Vagina (tissue), 2 donors: ENCODE measurements around the gene HINT3. TPM values are rescaled to one million over a fixed set of nuclear protein-coding genes. Genes with fewer than 3 reads are reported as not detected.

Source experiments
- DNase-seq, 2 donors: peaks; one replicate each; pipeline ENCODE4 v3.0.0-alpha.2; 2017; ENCODE audit errors: extremely low spot score in 2 of 2
- H3K27ac ChIP-seq: fragments of 200-600 bp; sonication (generic); one replicate; pipeline ENCODE4 v1.5.1; 2019
- H3K27me3 ChIP-seq: fragments of 200-600 bp; sonication (generic); one replicate; pipeline ENCODE4 v1.5.1; 2019
- H3K36me3 ChIP-seq, 2 donors: fragments of 200-600 bp; sonication (generic); one replicate each; pipeline ENCODE4 v1.5.1; 2017 to 2019
- H3K4me1 ChIP-seq: fragments of 200-600 bp; sonication (generic); one replicate; pipeline ENCODE4 v1.5.1; 2019
- H3K4me3 ChIP-seq, 2 donors: fragments of 200-600 bp; sonication (generic); 1 replicate in 1 of 2; 2 replicates in 1 of 2; pipeline ENCODE4 v1.5.1; 2016 to 2019
- H3K9me3 ChIP-seq: fragments of 200-600 bp; sonication (generic); one replicate; pipeline ENCODE4 v1.5.1; 2019
- CTCF ChIP-seq, 3 experiments: fragments of 450-650 bp in 2 of 3; fragments of 200-600 bp in 1 of 3; sonication (generic) in 1 of 3; IDR thresholded peaks; one replicate each; pipeline ENCODE4 v1.5.1; 2017 to 2019; ENCODE audit warnings: antibody characterized with exemption in 3 of 3, mild to moderate bottlenecking in 2 of 3, moderate library complexity in 2 of 3
- POLR2A ChIP-seq, 2 donors: fragments of 450-650 bp; IDR thresholded peaks; one replicate each; pipeline ENCODE4 v1.6.1; 2017; ENCODE audit warnings: antibody characterized with exemption in 2 of 2, mild to moderate bottlenecking in 2 of 2, moderate library complexity in 2 of 2
- POLR2AphosphoS5 ChIP-seq, 2 donors: sonication (generic); formaldehyde crosslinking; IDR thresholded peaks; one replicate each; pipeline ENCODE4 v1.9.0; 2017; ENCODE audit warnings: antibody characterized with exemption in 2 of 2, mild to moderate bottlenecking in 2 of 2, low read depth in 1 of 2; ENCODE audit not compliant: insufficient read depth in 1 of 2
- intact Hi-C: fragments of 100-400 bp; cut with DNase I; formaldehyde crosslinking; loops from one replicate; pipeline ENCODE4 v1.15.1; 2023
- total RNA-seq: library from RNA; depleted of rRNA; stranded (reverse); fragments of >200 nt; gene quantifications from one replicate; pipeline ENCODE4 v1.2.3, GENCODE V29; 2016

Gene HINT3
- total RNA-seq, 1 donor from 2014 or later: 18.4 TPM

- Histone ChIP-seq H3K36me3 (no peaks in the 10 kb centered on the region), H3K4me1 (peaks cover 34% of the 10 kb centered on the region), H3K27ac (no peak overlapping the region), H3K9me3 (no peaks in the 10 kb centered on the region), H3K4me3 (no peak overlapping the region), H3K27me3 (no peaks in the 10 kb centered on the region)
- intact Hi-C loops: no loop called here
- no peak for TF ChIP-seq POLR2A (IDR thresholded peaks at IDR 0.05)
- TF ChIP-seq CTCF (IDR thresholded peaks at IDR 0.05): no peak
- TF ChIP-seq POLR2AphosphoS5 (IDR thresholded peaks at IDR 0.05; ENCODE audit: insufficient read depth in 1 of 2, low read depth in 1 of 2): no peak
- no peak for DNase-seq
Observed at GRCh38 chr6:125961117-125961516, 4.5 kb downstream of the HINT3 start.

DNA sequence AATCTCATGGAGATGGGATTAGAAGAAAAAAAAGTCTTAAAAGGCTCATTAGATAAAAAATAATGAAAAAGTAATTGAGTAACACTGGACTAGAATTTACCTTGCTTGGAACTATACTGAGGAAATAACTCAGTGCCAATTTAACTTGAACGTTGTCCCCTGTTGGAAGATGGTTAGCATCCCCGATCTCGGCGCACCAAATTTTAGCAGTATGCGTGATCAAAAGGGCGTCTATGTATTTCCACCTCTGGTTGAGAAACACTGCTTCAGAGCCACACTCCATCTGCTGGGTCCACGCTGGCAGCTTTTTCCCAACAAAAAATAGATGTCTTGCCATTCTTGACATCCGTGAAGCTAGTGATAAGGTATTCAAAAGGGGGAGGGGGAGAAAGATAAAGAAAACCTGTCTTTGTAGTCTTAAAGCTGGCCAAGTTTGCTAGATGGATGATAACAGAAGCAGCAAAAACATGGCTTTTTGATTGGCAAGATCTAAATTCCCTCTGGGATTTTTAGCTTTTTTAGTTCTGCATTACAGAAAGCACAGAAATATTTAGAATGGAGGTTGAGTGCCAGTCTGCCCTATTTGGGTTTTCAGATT is 6.4 kb downstream of the HINT3 start:
- H3K9me3 ChIP-seq: no peaks in the 10 kb centered on the region
- no peak overlapping the region for H3K4me3 ChIP-seq
- peaks cover 0 to 2% of the 10 kb centered on the region in 2 donors for H3K36me3 ChIP-seq
- no peak for TF ChIP-seq CTCF (IDR thresholded peaks at IDR 0.05)
- TF ChIP-seq POLR2A (IDR thresholded peaks at IDR 0.05): no peak
- no peak for TF ChIP-seq POLR2AphosphoS5 (IDR thresholded peaks at IDR 0.05; ENCODE audit: insufficient read depth in 1 of 2, low read depth in 1 of 2)
- peaks cover 23% of the 10 kb centered on the region for H3K4me1 ChIP-seq
- intact Hi-C loops: no loop called here
- no peak overlapping the region for H3K27ac ChIP-seq
- H3K27me3 ChIP-seq: no peaks in the 10 kb centered on the region
- DNase-seq: no peak

DNA sequence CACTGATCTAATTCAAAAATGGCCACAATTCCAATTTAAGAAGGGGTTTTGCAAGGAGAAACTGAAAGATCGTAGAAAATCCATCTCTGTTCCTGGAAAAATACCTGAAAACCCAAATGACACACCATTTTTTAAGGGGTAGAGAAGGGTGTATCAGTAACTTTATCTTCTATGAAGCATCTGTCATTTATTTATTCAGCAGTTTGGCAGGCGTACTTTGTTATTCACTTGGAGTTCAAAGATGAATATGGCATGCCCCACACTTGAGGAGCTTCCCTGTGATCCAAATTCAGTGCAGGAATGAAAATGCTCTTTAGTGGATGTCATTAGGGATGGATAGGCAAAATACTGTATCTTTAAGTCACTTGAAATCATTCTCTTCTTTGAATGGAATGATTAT is 7.2 kb downstream of the HINT3 start:
- intact Hi-C loops: no loop called here
- no peak overlapping the region for H3K27ac ChIP-seq
- no peaks in the 10 kb centered on the region for H3K9me3 ChIP-seq
- no peaks in the 10 kb centered on the region for H3K27me3 ChIP-seq
- TF ChIP-seq CTCF (IDR thresholded peaks at IDR 0.05) (no peak), POLR2A (IDR thresholded peaks at IDR 0.05) (no peak), POLR2AphosphoS5 (IDR thresholded peaks at IDR 0.05; ENCODE audit: insufficient read depth in 1 of 2, low read depth in 1 of 2) (no peak)
- no peak for DNase-seq
- peaks cover 0 to 4% of the 10 kb centered on the region in 2 donors for H3K36me3 ChIP-seq
- H3K4me3 ChIP-seq: no peak overlapping the region
- H3K4me1 ChIP-seq: peaks cover 15% of the 10 kb centered on the region

DNA sequence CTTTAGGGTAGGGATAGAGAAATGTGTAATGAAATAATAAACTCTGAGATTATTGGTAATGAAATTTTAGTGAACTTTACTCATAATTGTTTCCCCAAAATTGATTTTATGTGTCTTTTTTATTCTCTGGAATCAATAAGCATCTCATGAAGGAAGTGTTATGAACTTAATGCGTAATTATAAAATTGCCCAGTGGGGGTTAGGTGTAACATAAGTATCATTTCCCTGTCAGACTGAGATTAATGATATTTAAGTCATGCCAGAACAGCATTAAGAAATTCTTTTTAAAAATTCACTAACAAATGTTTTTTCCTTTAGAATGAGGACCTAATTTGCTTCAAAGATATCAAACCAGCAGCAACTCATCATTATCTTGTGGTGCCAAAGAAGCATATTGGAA is 10.0 kb downstream of the HINT3 start:
- TF ChIP-seq POLR2A (IDR thresholded peaks at IDR 0.05) (no peak), CTCF (IDR thresholded peaks at IDR 0.05) (no peak)
- no peaks in the 10 kb centered on the region for H3K4me1 ChIP-seq
- intact Hi-C loops: loop anchor here (2.0 kb wide), 1 partner anchor 58 kb away; no protein-coding TSS in a partner anchor
- H3K27ac ChIP-seq: no peak overlapping the region
- no peak for DNase-seq
- H3K9me3 ChIP-seq: no peaks in the 10 kb centered on the region
- no peaks in the 10 kb centered on the region for H3K27me3 ChIP-seq
- H3K4me3 ChIP-seq: no peak overlapping the region
- H3K36me3 ChIP-seq: peaks cover 0 to 4% of the 10 kb centered on the region in 2 donors

GRCh38 chr6:125968493-125968892 is 11.9 kb downstream of the HINT3 start:
- Histone ChIP-seq H3K27me3 (no peaks in the 10 kb centered on the region), H3K36me3 (peaks cover 0 to 4% of the 10 kb centered on the region in 2 donors), H3K4me1 (no peaks in the 10 kb centered on the region), H3K9me3 (no peaks in the 10 kb centered on the region), H3K4me3 (no peak overlapping the region), H3K27ac (no peak overlapping the region)
- TF ChIP-seq CTCF (IDR thresholded peaks at IDR 0.05): no peak
- no peak for TF ChIP-seq POLR2AphosphoS5 (IDR thresholded peaks at IDR 0.05; ENCODE audit: insufficient read depth in 1 of 2, low read depth in 1 of 2)
- no peak for TF ChIP-seq POLR2A (IDR thresholded peaks at IDR 0.05)
- DNase-seq: no peak
- intact Hi-C loops: no loop called here
